ENCODE data around the gene DNAJC5G. TPM values are rescaled to one million over a fixed set of nuclear protein-coding genes. Genes with fewer than 3 reads are reported as not detected.

The DNAJC5G gene
- total and polyA plus RNA-seq, 2 experiments from 2014 or later: not detected

GRCh38 chr2:27307545-27308358 lies 32.5 kb downstream of the DNAJC5G start:
- Histone ChIP-seq H3K27ac (no peak overlapping the region), H3K4me1 (ENCODE audit: insufficient read depth) (0 out of 2 replicates have a peak, but pooled peaks cover 4% of the 10 kb centered on the region), H3K9me3 (ENCODE audit: low read depth) (no peaks in the 10 kb centered on the region), H3K4me2 (ENCODE audit: unreplicated experiment) (no peak overlapping the region), H3K36me3 (ENCODE audit: low read depth) (no peaks in the 10 kb centered on the region; the same call in 1 of the 2 replicates), H4K20me1 (ENCODE audit: insufficient read depth) (no peaks in the 10 kb centered on the region), H3K4me3 (no peak overlapping the region), H3F3A (ENCODE audit: insufficient read depth) (no peaks in the 10 kb centered on the region), H3K27me3 (replicated peaks; ENCODE audit: insufficient read depth) (peaks cover 20% of the 10 kb centered on the region), H3K9ac (no peak overlapping the region), H3K9me2 (ENCODE audit: insufficient read depth) (no peaks in the 10 kb centered on the region), H3K79me2 (ENCODE audit: insufficient read depth) (no peaks in the 10 kb centered on the region), H2AFZ (no peak overlapping the region)
- in situ Hi-C loops (cut with MboI): no loop called here
- peak; percentile 18 for DNase-seq
- TF ChIP-seq EZH2phosphoT487 (IDR thresholded peaks at IDR 0.05; ENCODE audit: insufficient read depth, low read depth) (no peak), EZH2 (IDR thresholded peaks at IDR 0.05; ENCODE audit: insufficient read depth, poor library complexity, severe bottlenecking) (no peak)
- WGBS, 2 experiments (ENCODE audit: low coverage in 1 of 2, low lambda C conversion rate in 2 of 2, missing lambda C conversion rate in 2 of 2): 7 to 8% methylated on average over 53 to 55 of the region's 75 CpGs

GRCh38 chr2:27308359-27308881 lies 33.2 kb downstream of the DNAJC5G start, which contains the start of gene UCN:
UCN (minus strand) TSS chr2:27308445; CDS start chr2:27307895, 550 bp downstream.
- H4K20me1 ChIP-seq (ENCODE audit: insufficient read depth): no peaks in the 10 kb centered on the region
- H3K4me1 ChIP-seq (ENCODE audit: insufficient read depth): 0 out of 2 replicates have a peak, but pooled peaks cover 4% of the 10 kb centered on the region
- no peaks in the 10 kb centered on the region for H3K9me2 ChIP-seq (ENCODE audit: insufficient read depth)
- H3F3A ChIP-seq (ENCODE audit: insufficient read depth): no peaks in the 10 kb centered on the region
- no peaks in the 10 kb centered on the region for H3K9me3 ChIP-seq (ENCODE audit: low read depth)
- H3K79me2 ChIP-seq (ENCODE audit: insufficient read depth): no peaks in the 10 kb centered on the region
- H3K4me2 ChIP-seq (ENCODE audit: unreplicated experiment): no peak within 1 kb of the TSS
- no peak within 1 kb of the TSS for H3K9ac ChIP-seq
- no peaks in the 10 kb centered on the region; the same call in 1 of the 2 replicates for H3K36me3 ChIP-seq (ENCODE audit: low read depth)
- H3K27me3 ChIP-seq (replicated peaks; ENCODE audit: insufficient read depth): peaks cover 20% of the 10 kb centered on the region
- no peak within 1 kb of the TSS for H2AFZ ChIP-seq
- in situ Hi-C loops (cut with MboI): no loop called here
- H3K27ac ChIP-seq: no peak within 1 kb of the TSS
- whole genome bisulfite sequencing, 2 experiments (ENCODE audit: low coverage in 1 of 2, low lambda C conversion rate in 2 of 2, missing lambda C conversion rate in 2 of 2): 17% methylated on average over 24 to 25 of the region's 25 CpGs
- TF ChIP-seq EZH2phosphoT487 (IDR thresholded peaks at IDR 0.05; ENCODE audit: insufficient read depth, low read depth) (no peak), EZH2 (IDR thresholded peaks at IDR 0.05; ENCODE audit: insufficient read depth, poor library complexity, severe bottlenecking) (peak; percentile 84)
- no peak within 1 kb of the TSS for H3K4me3 ChIP-seq
- DNase-seq: peak; percentile 72

GRCh38 chr2:27309651-27310050 lies 34.4 kb downstream of the DNAJC5G start:
- TF ChIP-seq EZH2phosphoT487 (IDR thresholded peaks at IDR 0.05; ENCODE audit: insufficient read depth, low read depth) (no peak), EZH2 (IDR thresholded peaks at IDR 0.05; ENCODE audit: insufficient read depth, poor library complexity, severe bottlenecking) (no peak)
- Histone ChIP-seq H3F3A (ENCODE audit: insufficient read depth) (no peaks in the 10 kb centered on the region), H3K27me3 (replicated peaks; ENCODE audit: insufficient read depth) (peaks cover 20% of the 10 kb centered on the region), H3K4me3 (no peak overlapping the region), H3K4me2 (ENCODE audit: unreplicated experiment) (no peak overlapping the region), H3K9me2 (ENCODE audit: insufficient read depth) (no peaks in the 10 kb centered on the region), H3K79me2 (ENCODE audit: insufficient read depth) (no peaks in the 10 kb centered on the region), H2AFZ (no peak overlapping the region), H3K4me1 (ENCODE audit: insufficient read depth) (0 out of 2 replicates have a peak, but pooled peaks cover 4% of the 10 kb centered on the region), H3K36me3 (ENCODE audit: low read depth) (no peaks in the 10 kb centered on the region; the same call in 1 of the 2 replicates), H3K9me3 (ENCODE audit: low read depth) (no peaks in the 10 kb centered on the region), H3K9ac (no peak overlapping the region), H3K27ac (no peak overlapping the region), H4K20me1 (ENCODE audit: insufficient read depth) (no peaks in the 10 kb centered on the region)
- in situ Hi-C loops (cut with MboI): no loop called here
- DNase-seq: no peak
- 97 to 99% methylated on average over 6 of the region's 6 CpGs for WGBS, 2 experiments (ENCODE audit: low coverage in 1 of 2, low lambda C conversion rate in 2 of 2, missing lambda C conversion rate in 2 of 2)

- H3K4me3 ChIP-seq: no peak overlapping the region
- in situ Hi-C loops (cut with MboI): no loop called here
- no peaks in the 10 kb centered on the region for H3F3A ChIP-seq (ENCODE audit: insufficient read depth)
- H3K27me3 ChIP-seq (replicated peaks; ENCODE audit: insufficient read depth): peaks cover 9% of the 10 kb centered on the region
- 98 to 100% methylated on average over 3 of the region's 3 CpGs for WGBS, 2 experiments (ENCODE audit: low coverage in 1 of 2, low lambda C conversion rate in 2 of 2, missing lambda C conversion rate in 2 of 2)
- H3K36me3 ChIP-seq (ENCODE audit: low read depth): no peaks in the 10 kb centered on the region; the same call in 1 of the 2 replicates
- H2AFZ ChIP-seq: no peak overlapping the region
- DNase-seq: no peak
- no peaks in the 10 kb centered on the region for H4K20me1 ChIP-seq (ENCODE audit: insufficient read depth)
- H3K4me2 ChIP-seq (ENCODE audit: unreplicated experiment): no peak overlapping the region
- H3K79me2 ChIP-seq (ENCODE audit: insufficient read depth): no peaks in the 10 kb centered on the region
- no peaks in the 10 kb centered on the region for H3K9me3 ChIP-seq (ENCODE audit: low read depth)
- H3K27ac ChIP-seq: no peak overlapping the region
- TF ChIP-seq EZH2 (IDR thresholded peaks at IDR 0.05; ENCODE audit: insufficient read depth, poor library complexity, severe bottlenecking) (no peak), EZH2phosphoT487 (IDR thresholded peaks at IDR 0.05; ENCODE audit: insufficient read depth, low read depth) (no peak)
- no peak overlapping the region for H3K9ac ChIP-seq
- H3K9me2 ChIP-seq (ENCODE audit: insufficient read depth): no peaks in the 10 kb centered on the region
- 0 out of 2 replicates have a peak, but pooled peaks cover under 1% of the 10 kb centered on the region for H3K4me1 ChIP-seq (ENCODE audit: insufficient read depth)
These were observed 36.9 kb downstream of the DNAJC5G start for GRCh38 chr2:27312152-27312551.

Measured in GM23248 (cell line).